CD14-positive monocyte (primary cell): Measurements from ENCODE around the gene CENPA. TPM values are rescaled to one million over a fixed set of nuclear protein-coding genes. Genes with fewer than 3 reads are reported as not detected.

Source experiments
- DNase-seq, 3 donors: peaks; one replicate each; pipeline ENCODE4 v3.0.0-alpha.2; 2011 to 2022
- H2AFZ ChIP-seq: 2 replicates; pipeline ENCODE4 v1.6.0; 2012; ENCODE audit warnings: mild to moderate bottlenecking, low read depth, low read length, inconsistent platforms; ENCODE audit not compliant: insufficient read depth, poor library complexity, severe bottlenecking
- H3K27ac ChIP-seq, 2 donors: 1 replicate in 1 of 2; 2 replicates in 1 of 2; pipeline ENCODE4 v1.5.1; 2012 to 2013; ENCODE audit warnings: low read length in 2 of 2, control low read depth in 1 of 2, inconsistent platforms in 1 of 2, low read depth in 1 of 2, mild to moderate bottlenecking in 1 of 2
- H3K27me3 ChIP-seq, 2 donors: one replicate each; pipeline versions ENCODE4 v1.6.0 to v1.6.1; 2011 to 2013; ENCODE audit warnings: low read length in 2 of 2; ENCODE audit not compliant: control insufficient read depth in 2 of 2, insufficient read depth in 2 of 2
- H3K36me3 ChIP-seq, 2 donors: replicated peaks in 1 of 2; 1 replicate in 1 of 2; 2 replicates in 1 of 2; pipeline versions ENCODE4 v1.5.1 to v1.6.1; 2012 to 2013; ENCODE audit warnings: low read length in 2 of 2, control low read depth in 1 of 2, inconsistent platforms in 1 of 2, mild to moderate bottlenecking in 1 of 2; ENCODE audit not compliant: insufficient read depth in 2 of 2, control insufficient read depth in 1 of 2
- H3K4me1 ChIP-seq, 2 donors: 1 replicate in 1 of 2; 2 replicates in 1 of 2; pipeline versions ENCODE4 v1.5.1 to v1.6.1; 2012 to 2013; ENCODE audit warnings: low read length in 2 of 2, control low read depth in 1 of 2, inconsistent platforms in 1 of 2, mild to moderate bottlenecking in 1 of 2, moderate library complexity in 1 of 2; ENCODE audit not compliant: insufficient read depth in 2 of 2, control insufficient read depth in 1 of 2
- H3K4me2 ChIP-seq: replicated peaks from 2 replicates; pipeline ENCODE3; 2012; ENCODE audit warnings: low read length, moderate library complexity, mild to moderate bottlenecking; ENCODE audit not compliant: poor library complexity, severe bottlenecking; ENCODE audit errors: extremely low read depth
- H3K4me3 ChIP-seq, 3 experiments: fragments of 200-600 bp in 1 of 3; sonication (generic) in 1 of 3; replicated peaks in 1 of 3; 1 replicate in 2 of 3; 2 replicates in 1 of 3; pipeline ENCODE4 v1.5.1; 2011 to 2013; ENCODE audit warnings: low read length in 3 of 3, mild to moderate bottlenecking in 3 of 3, control low read depth in 2 of 3, low read depth in 2 of 3, inconsistent platforms in 1 of 3, moderate library complexity in 1 of 3
- H3K79me2 ChIP-seq: 2 replicates; pipeline ENCODE4 v1.6.0; 2012; ENCODE audit warnings: mild to moderate bottlenecking, control low read depth, inconsistent platforms, low read length, moderate library complexity; ENCODE audit not compliant: insufficient read depth
- H3K9ac ChIP-seq: 2 replicates; pipeline ENCODE4 v1.6.0; 2017; ENCODE audit warnings: low read length, mild to moderate bottlenecking; ENCODE audit not compliant: insufficient read depth, poor library complexity, severe bottlenecking
- H3K9me3 ChIP-seq, 2 donors: replicated peaks in 1 of 2; 1 replicate in 1 of 2; 2 replicates in 1 of 2; pipeline versions ENCODE4 v1.5.1 to v1.6.1; 2012 to 2013; ENCODE audit warnings: low read length in 2 of 2, control low read depth in 1 of 2; ENCODE audit not compliant: control insufficient read depth in 1 of 2, insufficient read depth in 1 of 2
- H4K20me1 ChIP-seq: 2 replicates; pipeline ENCODE4 v1.6.0; 2012; ENCODE audit warnings: mild to moderate bottlenecking, low read length, control low read depth, moderate library complexity; ENCODE audit not compliant: insufficient read depth
- H3K27ac Mint-ChIP-seq, 7 donors: one replicate each; pipeline ENCODE4 v1.8.0; 2020; ENCODE audit warnings: mild to moderate bottlenecking in 7 of 7, mixed read lengths in 7 of 7, moderate library complexity in 6 of 7, inconsistent platforms in 2 of 7
- H3K27me3 Mint-ChIP-seq, 3 donors: one replicate each; pipeline ENCODE4 v1.8.0; 2021 to 2022; ENCODE audit warnings: low read depth in 3 of 3, mild to moderate bottlenecking in 3 of 3, mixed read lengths in 3 of 3, moderate library complexity in 3 of 3, inconsistent platforms in 1 of 3
- H3K36me3 Mint-ChIP-seq, 2 donors: one replicate each; pipeline ENCODE4 v1.8.0; 2020; ENCODE audit warnings: mixed read lengths in 2 of 2, inconsistent platforms in 1 of 2, mild to moderate bottlenecking in 1 of 2
- H3K4me1 Mint-ChIP-seq: one replicate; pipeline ENCODE4 v1.8.0; 2020; ENCODE audit warnings: mild to moderate bottlenecking, mixed read lengths
- H3K4me3 Mint-ChIP-seq, 2 donors: one replicate each; pipeline ENCODE4 v1.8.0; 2020; ENCODE audit warnings: mild to moderate bottlenecking in 2 of 2, mixed read lengths in 2 of 2, moderate library complexity in 1 of 2
- H3K9me3 Mint-ChIP-seq, 7 donors: one replicate each; pipeline ENCODE4 v1.8.0; 2020 to 2022; ENCODE audit warnings: mixed read lengths in 7 of 7, mild to moderate bottlenecking in 6 of 7, moderate library complexity in 6 of 7, inconsistent platforms in 2 of 7
- CTCF ChIP-seq: fragments of 200-600 bp; IDR thresholded peaks from one replicate; pipeline ENCODE4 v1.8.0; 2022; ENCODE audit warnings: antibody characterized with exemption, mild to moderate bottlenecking
- WGBS: methylation state at CpG from one replicate; pipeline ENCODE4 v1.1.5; 2013; ENCODE audit warnings: missing lambda C conversion rate; ENCODE audit not compliant: insufficient coverage; 5-methylcytosine and 5-hydroxymethylcytosine counted together
- intact Hi-C, 2 donors: fragments of 100-400 bp; cut with micrococcal nuclease; formaldehyde crosslinking; loops; one replicate each; pipeline versions ENCODE4 v1.15.0 to v1.15.1; 2023
- polyA plus RNA-seq, 3 donors: library from polyadenylated mRNA; depleted of rRNA in 1 of 3; unstranded in 2 of 3; stranded (reverse) in 1 of 3; fragments of 300-500 nt in 2 of 3; fragments of >200 nt in 1 of 3; fragmentation: Illumina TruSeq in 2 of 3; gene quantifications; 1 replicate in 2 of 3; 2 replicates in 1 of 3; pipeline ENCODE4 v1.2.3, GENCODE V29; 2012 to 2021

The CENPA gene
- polyA plus RNA-seq, 3 donors = 0.24 TPM; not detected in 2

DNA sequence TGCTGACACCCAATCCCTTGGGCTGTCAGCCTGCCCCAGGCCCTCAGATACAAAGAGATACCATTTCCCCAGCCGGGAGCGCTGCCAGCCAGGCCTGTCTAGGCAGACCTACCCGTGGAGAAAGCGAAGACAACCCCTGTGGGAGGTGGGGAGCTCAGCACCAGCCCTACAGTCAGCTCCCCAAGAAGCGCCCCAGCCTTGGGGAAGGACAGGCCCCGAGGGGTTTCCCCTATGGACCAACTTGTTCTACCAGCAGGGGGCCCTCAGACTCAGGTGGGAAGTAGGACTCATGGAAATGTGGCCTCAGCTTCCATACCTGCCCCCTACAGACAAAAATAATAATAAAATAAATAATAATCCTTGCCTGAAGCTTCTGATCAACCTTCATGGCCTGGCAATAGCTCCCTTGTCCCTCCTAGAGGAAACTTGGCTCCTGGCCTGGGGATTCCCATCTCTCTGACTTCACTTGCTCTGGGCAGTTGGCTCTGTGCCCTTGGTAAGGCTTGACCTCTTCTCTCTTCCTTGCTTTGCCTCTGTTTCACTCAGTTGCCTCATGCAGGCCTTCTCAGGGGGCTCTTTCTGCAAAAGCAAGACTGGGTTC lies 14.8 kb upstream of the CENPA start:
- peaks cover 69% of the 10 kb centered on the region for H3K79me2 ChIP-seq
- H3K27ac ChIP-seq = no peak overlapping the region
- no peak overlapping the region for H3K4me2 ChIP-seq

More for the DNA sequence above, 14.8 kb upstream of the CENPA start:
- peak in 1 of 3 donors; percentile 36 for DNase-seq
- Histone ChIP-seq H4K20me1 (peaks cover 80% of the 10 kb centered on the region), H3K27me3 (no peaks in the 10 kb centered on the region), H3K9ac (no peak overlapping the region), H3K4me1 (peaks cover 50 to 65% of the 10 kb centered on the region in 2 donors), H3K9me3 (no peaks in the 10 kb centered on the region), H3K36me3 (peaks cover 24 to 38% of the 10 kb centered on the region in 2 donors), H2AFZ (no peak overlapping the region), H3K4me3 (no peak overlapping the region)
- Mint-ChIP-seq H3K36me3 (peaks cover 39 to 53% of the 10 kb centered on the region in 2 donors), H3K4me3 (no peak overlapping the region), H3K27me3 (no peaks in the 10 kb centered on the region), H3K4me1 (peaks cover 61% of the 10 kb centered on the region), H3K9me3 (peaks cover 0 to 2% (median 0%) of the 10 kb centered on the region in 7 donors), H3K27ac (peak overlapping the region in 2 of 7 donors; percentile 32 to 76)
- intact Hi-C loops = no loop called here
- peak; percentile 23 for TF ChIP-seq CTCF
- WGBS = no CpG with 5 or more reads among the region's 6 CpGs
